ENCODE results near the gene GRB10.
"Not testable (repeated sequence)": the region's sequence is repeated elsewhere in the genome, so short reads cannot be mapped to it uniquely, and the experiment has no call there.

GRCh38 chr7:50583295-50583694 is 199.4 kb downstream of the GRB10 start:
- not testable (repeated sequence) for TF ChIP-seq POLR2A (IDR thresholded peaks at IDR 0.05; ENCODE audit: low read length); GATA1 (IDR thresholded peaks at IDR 0.05; ENCODE audit: low read depth, low read length)

Data from erythroblast (primary cell).